GM19025 (cell line): ENCODE measurements around the gene FTH1.

Experiments used
- ATAC-seq: cut with Tn5 transposase; IDR thresholded peaks from one replicate; pipeline ENCODE4 v1.9.1; 2021; ENCODE audit warnings: mild to moderate bottlenecking, low read depth, moderate library complexity; ENCODE audit not compliant: unreplicated experiment

Gene FTH1

GRCh38 chr11:61951484-61952135, 15.8 kb downstream of the FTH1 start:
- ATAC-seq = no peak

- no peak for ATAC-seq
These were observed 17.3 kb downstream of the FTH1 start, which contains the start of gene BEST1 for GRCh38 chr11:61950035-61950547. TSS of gene BEST1 (plus strand) at chr11:61950351. CDS start at chr11:61951807, 1,456 bp downstream.

GRCh38 chr11:61949169-61950034, 18.0 kb downstream of the FTH1 start:
- ATAC-seq = no peak

GRCh38 chr11:61948505-61948904, 18.9 kb downstream of the FTH1 start:
- no peak for ATAC-seq

GRCh38 chr11:61947486-61948210, 19.8 kb downstream of the FTH1 start:
- no peak for ATAC-seq

GRCh38 chr11:61946894-61947293, 20.5 kb downstream of the FTH1 start:
- no peak for ATAC-seq

GRCh38 chr11:61945191-61945590, 22.2 kb downstream of the FTH1 start:
- no peak for ATAC-seq

GRCh38 chr11:61940466-61940865, 27.0 kb downstream of the FTH1 start:
- ATAC-seq = no peak

GRCh38 chr11:61935861-61936260, 31.6 kb downstream of the FTH1 start:
- ATAC-seq = no peak

GRCh38 chr11:61930933-61931332, 36.5 kb downstream of the FTH1 start:
- no peak for ATAC-seq

- no peak for ATAC-seq
These were observed 38.8 kb downstream of the FTH1 start for GRCh38 chr11:61928606-61929005.

- no peak for ATAC-seq
These were observed 39.9 kb downstream of the FTH1 start for GRCh38 chr11:61927501-61927900.

GRCh38 chr11:61926235-61926634, 41.2 kb downstream of the FTH1 start:
- no peak for ATAC-seq

GRCh38 chr11:61925736-61926135, 41.7 kb downstream of the FTH1 start:
- no peak for ATAC-seq

GRCh38 chr11:61924064-61924455, 43.4 kb downstream of the FTH1 start:
- ATAC-seq = no peak

- no peak for ATAC-seq
These were observed 44.0 kb downstream of the FTH1 start for GRCh38 chr11:61923166-61924063.

- ATAC-seq = no peak
These were observed 44.9 kb downstream of the FTH1 start for GRCh38 chr11:61922539-61922938.

GRCh38 chr11:61921446-61921845, 46.0 kb downstream of the FTH1 start:
- no peak for ATAC-seq

- no peak for ATAC-seq
These were observed 47.5 kb downstream of the FTH1 start for GRCh38 chr11:61919705-61920631.
